22Rv1 (cell line): ENCODE results near the gene RCL1.

Source experiments
- H3K27ac ChIP-seq: fragments of 450-650 bp; 2 replicates; pipeline ENCODE4 v1.5.1; 2017
- CTCF ChIP-seq: fragments of 450-650 bp; IDR thresholded peaks from 2 replicates; pipeline ENCODE4 v1.5.1; 2017; ENCODE audit warnings: mild to moderate bottlenecking
- ZFX ChIP-seq: fragments of 450-650 bp; IDR thresholded peaks from 2 replicates; pipeline ENCODE4 v1.6.1; 2017; ENCODE audit warnings: antibody characterized with exemption, borderline replicate concordance

The RCL1 gene

GRCh38 chr9:4904322-4905134, 111.8 kb downstream of the RCL1 start:
- TF ChIP-seq CTCF: no peak
- TF ChIP-seq ZFX: no peak
- no peak overlapping the region for H3K27ac ChIP-seq

- no peak overlapping the region for H3K27ac ChIP-seq
- TF ChIP-seq ZFX (no peak), CTCF (no peak)
Measured at GRCh38 chr9:4905135-4905490, 112.4 kb downstream of the RCL1 start.
